Lower leg skin (tissue), 3 donors: ENCODE data around the gene PPT1.

Experiments used
- CTCF ChIP-seq, 3 donors: fragments of 450-650 bp; IDR thresholded peaks; one replicate each; pipeline ENCODE4 v1.5.1; 2016; ENCODE audit warnings: antibody characterized with exemption in 3 of 3, mild to moderate bottlenecking in 3 of 3, moderate library complexity in 2 of 3
- POLR2A ChIP-seq, 2 donors: fragments of 450-650 bp; IDR thresholded peaks; one replicate each; pipeline ENCODE4 v1.6.1; 2016 to 2017; ENCODE audit warnings: antibody characterized with exemption in 2 of 2, mild to moderate bottlenecking in 1 of 2, moderate library complexity in 1 of 2

GRCh38 chr1:40095806-40096205, 1.2 kb downstream of the PPT1 start:
- TF ChIP-seq CTCF (IDR thresholded peaks at IDR 0.05) = no peak
- TF ChIP-seq POLR2A (IDR thresholded peaks at IDR 0.05) = no peak
